ENCODE data around the gene CCSER1. TPM values are rescaled to one million over a fixed set of nuclear protein-coding genes. Genes with fewer than 3 reads are reported as not detected.
"Not testable (repeated sequence)": the region's sequence is repeated elsewhere in the genome, so short reads cannot be mapped to it uniquely, and the experiment has no call there.

The CCSER1 gene
- polyA plus RNA-seq, 3 donors, result 0.09 to 0.75 (median 0.13) TPM

- Histone ChIP-seq H3K36me3 (replicated peaks in 1 of 2; ENCODE audit: control insufficient read depth in 1 of 2, insufficient read depth in 2 of 2, low read length in 2 of 2) (no peaks in the 10 kb centered on the region), H3K9me3 (replicated peaks in 1 of 2; ENCODE audit: control insufficient read depth in 1 of 2, insufficient read depth in 1 of 2, low read length in 2 of 2) (peaks cover 0 to 3% of the 10 kb centered on the region in 2 donors), H3K27me3 (ENCODE audit: control insufficient read depth in 2 of 2, insufficient read depth in 2 of 2, low read length in 2 of 2) (no peaks in the 10 kb centered on the region), H4K20me1 (ENCODE audit: insufficient read depth, low read length) (no peaks in the 10 kb centered on the region), H3K27ac (ENCODE audit: low read depth in 1 of 2, low read length in 2 of 2) (no peak overlapping the region), H3K4me2 (replicated peaks; ENCODE audit: extremely low read depth, low read length, poor library complexity, severe bottlenecking) (no peak overlapping the region), H3K79me2 (ENCODE audit: insufficient read depth, low read length) (no peaks in the 10 kb centered on the region), H3K4me1 (ENCODE audit: control insufficient read depth in 1 of 2, insufficient read depth in 2 of 2, low read length in 2 of 2) (no peaks in the 10 kb centered on the region), H3K9ac (ENCODE audit: insufficient read depth, low read length, poor library complexity, severe bottlenecking) (no peak overlapping the region), H3K4me3 (replicated peaks in 1 of 3; ENCODE audit: low read depth in 2 of 3, low read length in 3 of 3) (no peak overlapping the region), H2AFZ (ENCODE audit: insufficient read depth, low read depth, low read length, poor library complexity, severe bottlenecking) (no peak overlapping the region)
- Mint-ChIP-seq H3K4me1 (peaks cover 7% of the 10 kb centered on the region), H3K27me3 (ENCODE audit: low read depth in 3 of 3) (peaks cover 0 to 4% (median 1%) of the 10 kb centered on the region in 3 donors), H3K27ac (no peak overlapping the region), H3K9me3 (peaks cover 0 to 5% (median 0%) of the 10 kb centered on the region in 7 donors), H3K36me3 (no peaks in the 10 kb centered on the region), H3K4me3 (no peak overlapping the region)
- TF ChIP-seq CTCF (IDR thresholded peaks at IDR 0.05), result no peak
- no CpG with 5 or more reads among the region's 2 CpGs for WGBS (ENCODE audit: insufficient coverage)
- intact Hi-C loops (cut with micrococcal nuclease), result no loop called here
- no peak for DNase-seq
These were observed 761.4 kb downstream of the CCSER1 start for GRCh38 chr4:90888571-90888970.

GRCh38 chr4:90889171-90889570 lies 762.0 kb downstream of the CCSER1 start:
- H3K4me3 ChIP-seq (replicated peaks in 1 of 3; ENCODE audit: low read depth in 2 of 3, low read length in 3 of 3), result no peak overlapping the region
- H3K9me3 ChIP-seq (replicated peaks in 1 of 2; ENCODE audit: control insufficient read depth in 1 of 2, insufficient read depth in 1 of 2, low read length in 2 of 2), result peaks cover 0 to 3% of the 10 kb centered on the region in 2 donors
- Mint-ChIP-seq H3K36me3 (no peaks in the 10 kb centered on the region), H3K9me3 (peaks cover 0 to 5% (median 0%) of the 10 kb centered on the region in 7 donors), H3K27me3 (ENCODE audit: low read depth in 3 of 3) (peaks cover 0 to 4% (median 1%) of the 10 kb centered on the region in 3 donors), H3K4me1 (peaks cover 4% of the 10 kb centered on the region), H3K4me3 (no peak overlapping the region), H3K27ac (no peak overlapping the region)
- no peak overlapping the region for H2AFZ ChIP-seq (ENCODE audit: insufficient read depth, low read depth, low read length, poor library complexity, severe bottlenecking)
- intact Hi-C loops (cut with micrococcal nuclease), result no loop called here
- H3K4me2 ChIP-seq (replicated peaks; ENCODE audit: extremely low read depth, low read length, poor library complexity, severe bottlenecking), result no peak overlapping the region
- no peak for TF ChIP-seq CTCF (IDR thresholded peaks at IDR 0.05)
- H4K20me1 ChIP-seq (ENCODE audit: insufficient read depth, low read length), result no peaks in the 10 kb centered on the region
- no CpG with 5 or more reads among the region's 2 CpGs for WGBS (ENCODE audit: insufficient coverage)
- no peak for DNase-seq
- H3K79me2 ChIP-seq (ENCODE audit: insufficient read depth, low read length), result no peaks in the 10 kb centered on the region
- no peak overlapping the region for H3K27ac ChIP-seq (ENCODE audit: low read depth in 1 of 2, low read length in 2 of 2)
- H3K9ac ChIP-seq (ENCODE audit: insufficient read depth, low read length, poor library complexity, severe bottlenecking), result no peak overlapping the region
- no peaks in the 10 kb centered on the region for H3K4me1 ChIP-seq (ENCODE audit: control insufficient read depth in 1 of 2, insufficient read depth in 2 of 2, low read length in 2 of 2)
- H3K36me3 ChIP-seq (replicated peaks in 1 of 2; ENCODE audit: control insufficient read depth in 1 of 2, insufficient read depth in 2 of 2, low read length in 2 of 2), result no peaks in the 10 kb centered on the region
- H3K27me3 ChIP-seq (ENCODE audit: control insufficient read depth in 2 of 2, insufficient read depth in 2 of 2, low read length in 2 of 2), result no peaks in the 10 kb centered on the region

- H2AFZ ChIP-seq (ENCODE audit: insufficient read depth, low read depth, low read length, poor library complexity, severe bottlenecking); H3K27me3 ChIP-seq (ENCODE audit: control insufficient read depth in 2 of 2, insufficient read depth in 2 of 2, low read length in 2 of 2); H3K36me3 Mint-ChIP-seq; H3K27me3 Mint-ChIP-seq (ENCODE audit: low read depth in 3 of 3); H3K4me3 Mint-ChIP-seq; H4K20me1 ChIP-seq (ENCODE audit: insufficient read depth, low read length); H3K9ac ChIP-seq (ENCODE audit: insufficient read depth, low read length, poor library complexity, severe bottlenecking); H3K4me1 ChIP-seq (ENCODE audit: control insufficient read depth in 1 of 2, insufficient read depth in 2 of 2, low read length in 2 of 2); DNase-seq; H3K79me2 ChIP-seq (ENCODE audit: insufficient read depth, low read length); H3K4me3 ChIP-seq (replicated peaks in 1 of 3; ENCODE audit: low read depth in 2 of 3, low read length in 3 of 3); H3K27ac ChIP-seq (ENCODE audit: low read depth in 1 of 2, low read length in 2 of 2); H3K4me1 Mint-ChIP-seq; H3K27ac Mint-ChIP-seq; H3K36me3 ChIP-seq (replicated peaks in 1 of 2; ENCODE audit: control insufficient read depth in 1 of 2, insufficient read depth in 2 of 2, low read length in 2 of 2); H3K4me2 ChIP-seq (replicated peaks; ENCODE audit: extremely low read depth, low read length, poor library complexity, severe bottlenecking); intact Hi-C loops (cut with micrococcal nuclease): not testable (repeated sequence)
- WGBS (ENCODE audit: insufficient coverage), result no CpG with 5 or more reads among the region's 1 CpG
- H3K9me3 ChIP-seq (replicated peaks in 1 of 2; ENCODE audit: control insufficient read depth in 1 of 2, insufficient read depth in 1 of 2, low read length in 2 of 2), result peaks cover 6 to 14% of the 10 kb centered on the region in 2 donors
- H3K9me3 Mint-ChIP-seq, result peaks cover 2 to 14% (median 7%) of the 10 kb centered on the region in 7 donors
These were observed 776.2 kb downstream of the CCSER1 start for GRCh38 chr4:90903413-90903812.

All from CD14-positive monocyte (primary cell).